Activated naive CD4-positive, alpha-beta T cell treated with anti-CD3 and anti-CD28 coated beads, Interleukin-2, amount 10 ng/mL, durations not matched to agents 7 days and 5 days (primary cell): ENCODE results near the gene BBLN.
"Not testable (repeated sequence)": the region's sequence is repeated elsewhere in the genome, so short reads cannot be mapped to it uniquely, and the experiment has no call there.

Experiments used
- CTCF ChIA-PET: fragments of 350-600 bp; sonication (Branson Sonifier 250); formaldehyde crosslinking; loops from one replicate; lab custom pipeline; 2021; ENCODE audit warnings: antibody characterized with exemption; lab: Charles Lee
- DNase-seq: peaks from one replicate; pipeline ENCODE4 v3.0.0-alpha.2; 2020
- H3K27ac Mint-ChIP-seq: one replicate; pipeline ENCODE4 v1.8.0; 2021; ENCODE audit warnings: mild to moderate bottlenecking, moderate library complexity, mixed read lengths
- H3K27me3 Mint-ChIP-seq: one replicate; pipeline ENCODE4 v1.8.0; 2021; ENCODE audit warnings: mild to moderate bottlenecking, mixed read lengths
- H3K36me3 Mint-ChIP-seq: one replicate; pipeline ENCODE4 v1.8.0; 2021; ENCODE audit warnings: mixed read lengths
- H3K4me1 Mint-ChIP-seq: one replicate; pipeline ENCODE4 v1.8.0; 2021; ENCODE audit warnings: mixed read lengths
- H3K4me3 Mint-ChIP-seq: one replicate; pipeline ENCODE4 v1.8.0; 2021; ENCODE audit warnings: mild to moderate bottlenecking, moderate library complexity, mixed read lengths
- H3K9me3 Mint-ChIP-seq: one replicate; pipeline ENCODE4 v1.8.0; 2021; ENCODE audit warnings: mixed read lengths

The BBLN gene

DNA sequence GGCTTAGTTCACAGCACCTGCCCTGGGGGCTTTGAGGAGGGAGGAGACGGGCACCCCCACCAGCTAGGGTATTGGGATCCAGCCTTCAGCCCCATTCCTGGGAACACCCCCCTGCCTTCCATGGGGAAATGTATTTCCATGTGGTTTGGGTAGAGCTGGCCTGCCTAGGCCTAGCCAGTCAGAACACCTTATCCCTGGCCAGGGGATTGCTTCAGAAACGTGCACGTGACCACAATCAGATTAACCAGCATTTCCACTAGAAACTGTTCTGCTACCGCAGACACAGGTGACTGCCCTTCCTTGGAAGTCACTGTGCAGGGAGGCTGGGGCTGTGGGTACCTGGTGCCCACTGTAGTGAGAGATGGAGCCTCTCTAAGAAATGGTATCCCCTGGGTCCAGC, 14.0 kb downstream of the BBLN start:
- Mint-ChIP-seq H3K27me3 (no peaks in the 10 kb centered on the region), H3K4me3 (no peak overlapping the region), H3K36me3 (peaks cover 29% of the 10 kb centered on the region), H3K4me1 (no peaks in the 10 kb centered on the region), H3K9me3 (peaks cover 4% of the 10 kb centered on the region), H3K27ac (no peak overlapping the region)
- CTCF ChIA-PET, result interaction anchor here (0.6 to 1.5 kb wide), 2 partner anchors 56 to 243 kb away, joined by 4 to 5 read pairs; partner anchors contain the start of gene PIP5KL1
- DNase-seq, result no peak

DNA sequence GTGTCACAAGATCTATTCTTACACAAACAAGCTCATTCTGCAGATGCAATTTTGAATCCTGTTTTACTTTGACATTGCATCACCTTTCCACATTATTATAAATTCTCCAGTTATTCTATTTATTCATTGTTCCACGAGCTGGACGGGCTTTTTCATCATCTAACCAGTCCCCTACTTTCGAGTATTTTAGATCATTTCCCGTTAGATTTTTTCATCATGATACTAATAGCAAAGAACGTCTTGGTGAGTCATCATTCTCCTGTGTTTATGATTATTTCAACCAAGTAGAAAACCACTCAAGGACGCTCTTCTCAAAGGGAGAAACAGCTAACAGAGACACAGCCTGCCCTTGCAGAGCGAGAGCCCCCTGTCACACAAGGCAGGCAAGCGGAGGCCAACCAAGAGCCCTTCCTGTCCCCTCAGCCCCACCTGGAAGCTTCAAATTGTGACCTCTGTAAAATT, 15.1 kb downstream of the BBLN start:
- no peak for DNase-seq
- no peak overlapping the region for H3K4me3 Mint-ChIP-seq
- H3K9me3 Mint-ChIP-seq, result peaks cover 9% of the 10 kb centered on the region
- no peak overlapping the region for H3K27ac Mint-ChIP-seq
- CTCF ChIA-PET, result interaction anchor here (1.0 to 1.5 kb wide), 3 partner anchors 9 to 187 kb away, joined by 3 to 4 read pairs (median 4); no protein-coding TSS in a partner anchor
- no peaks in the 10 kb centered on the region for H3K27me3 Mint-ChIP-seq
- H3K36me3 Mint-ChIP-seq, result peaks cover 33% of the 10 kb centered on the region
- H3K4me1 Mint-ChIP-seq, result no peaks in the 10 kb centered on the region

DNA sequence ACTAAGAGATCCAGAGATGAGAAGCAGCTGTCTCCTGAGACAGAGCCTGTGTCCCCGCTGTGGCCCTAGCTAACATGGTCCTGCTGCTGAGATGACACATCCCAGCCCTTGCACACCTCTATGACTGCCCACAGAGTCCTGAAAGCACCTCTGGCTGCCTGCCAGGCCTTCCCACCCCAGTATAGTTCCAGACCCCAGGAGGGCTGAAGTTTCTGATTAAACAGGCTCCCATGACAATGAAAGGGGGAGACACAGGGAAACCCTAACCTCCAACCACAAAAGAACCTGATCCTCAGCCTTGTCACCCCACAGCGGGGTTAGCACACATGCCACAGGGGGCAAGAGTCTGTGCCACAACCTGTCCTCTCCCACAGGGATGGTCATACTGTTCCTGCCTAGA, 15.7 kb downstream of the BBLN start:
- Mint-ChIP-seq H3K4me3 (no peak overlapping the region), H3K27ac (no peak overlapping the region), H3K27me3 (no peaks in the 10 kb centered on the region), H3K9me3 (peaks cover 11% of the 10 kb centered on the region), H3K4me1 (no peaks in the 10 kb centered on the region), H3K36me3 (peaks cover 38% of the 10 kb centered on the region)
- DNase-seq, result no peak
- CTCF ChIA-PET, result interaction anchor here (1.0 to 1.5 kb wide), 3 partner anchors 8 to 186 kb away, joined by 3 to 4 read pairs (median 4); no protein-coding TSS in a partner anchor

DNA sequence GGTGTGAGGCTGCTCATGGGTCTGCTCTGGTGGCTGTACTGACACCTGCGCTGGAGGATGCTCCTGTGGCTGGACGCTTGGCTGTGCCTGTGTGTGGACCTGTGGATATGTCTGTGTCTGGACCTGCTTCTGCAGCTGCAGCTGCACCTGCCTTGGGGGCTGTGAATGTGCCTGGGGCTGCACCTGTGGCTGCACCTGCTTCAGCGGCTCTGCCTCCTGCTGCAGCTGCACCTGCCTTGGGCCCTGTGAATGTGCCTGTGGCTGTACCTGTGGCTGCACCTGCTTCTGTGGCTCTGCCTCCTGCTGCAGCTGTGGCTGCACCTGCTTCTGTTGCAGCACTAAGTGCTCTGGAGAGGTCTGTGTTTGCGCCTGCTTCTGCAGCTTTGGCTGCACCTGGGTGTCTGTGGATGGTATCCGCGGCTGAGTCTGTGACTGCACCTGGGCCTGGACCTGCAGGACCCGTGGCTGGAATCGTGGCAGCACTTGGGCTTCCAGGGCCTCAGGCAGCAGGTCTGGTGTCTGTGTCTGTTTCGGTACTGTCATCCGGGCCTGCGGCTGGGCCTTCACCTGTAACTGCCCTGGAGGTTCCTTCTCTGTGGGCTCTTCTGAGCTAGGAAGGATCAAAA, 18.9 kb downstream of the BBLN start:
- no peaks in the 10 kb centered on the region for H3K27me3 Mint-ChIP-seq
- H3K27ac Mint-ChIP-seq, result peak overlapping the region; percentile 28
- H3K9me3 Mint-ChIP-seq, result peaks cover 11% of the 10 kb centered on the region
- no peak overlapping the region for H3K4me3 Mint-ChIP-seq
- peaks cover 48% of the 10 kb centered on the region for H3K36me3 Mint-ChIP-seq
- no peaks in the 10 kb centered on the region for H3K4me1 Mint-ChIP-seq
- no peak for DNase-seq
- CTCF ChIA-PET, result interaction anchor here (0.7 kb wide), 1 partner anchor 116 kb away, joined by 4 read pairs; no protein-coding TSS in a partner anchor

DNA sequence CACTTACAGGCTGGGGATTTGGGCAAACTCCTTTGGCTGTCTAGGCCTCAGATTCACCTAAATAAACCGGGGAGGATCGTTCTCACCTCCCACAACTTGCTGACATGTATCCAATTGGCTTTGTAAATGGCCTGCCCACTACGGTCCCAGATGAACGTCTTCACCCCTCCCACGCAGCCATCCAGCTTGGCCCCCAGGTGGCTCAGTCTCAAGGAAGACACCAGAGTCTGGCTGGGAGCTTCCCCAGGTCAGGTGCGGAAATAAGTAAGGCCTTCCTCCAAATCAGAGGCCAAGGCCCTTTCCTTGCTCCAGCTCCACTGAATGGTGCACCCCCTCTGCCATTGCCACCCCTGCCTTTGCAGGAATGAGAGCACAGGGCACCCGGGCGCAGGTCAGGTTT, 19.9 kb downstream of the BBLN start:
- no peak for DNase-seq
- Mint-ChIP-seq H3K4me3 (no peak overlapping the region), H3K4me1 (no peaks in the 10 kb centered on the region), H3K27ac (no peak overlapping the region), H3K27me3 (no peaks in the 10 kb centered on the region), H3K36me3 (peaks cover 48% of the 10 kb centered on the region), H3K9me3 (peaks cover 11% of the 10 kb centered on the region)
- CTCF ChIA-PET, result no interaction called here

DNA sequence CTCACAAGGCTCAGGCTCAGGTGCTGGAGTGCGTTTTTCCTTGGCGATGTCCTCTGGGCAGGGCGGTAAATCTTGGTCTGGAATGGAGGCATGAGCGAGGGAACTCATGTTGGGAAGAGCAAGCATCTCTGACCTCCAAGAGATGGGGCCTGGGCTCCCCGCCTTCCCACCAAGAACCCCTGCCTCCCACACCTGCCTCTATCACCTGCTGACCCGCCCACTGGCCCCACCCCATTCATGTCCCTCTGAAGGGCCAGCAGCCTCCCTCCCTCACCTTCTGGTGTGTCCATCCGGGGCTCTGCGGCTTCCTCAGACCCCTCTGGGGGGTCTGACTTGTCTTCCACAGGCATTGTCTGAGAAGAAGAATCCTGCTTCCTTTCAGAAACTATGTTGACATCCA, 20.4 kb downstream of the BBLN start:
- no peak for DNase-seq
- no peak overlapping the region for H3K27ac Mint-ChIP-seq
- CTCF ChIA-PET, result no interaction called here
- no peaks in the 10 kb centered on the region for H3K4me1 Mint-ChIP-seq
- peaks cover 45% of the 10 kb centered on the region for H3K36me3 Mint-ChIP-seq
- H3K9me3 Mint-ChIP-seq, result peaks cover 11% of the 10 kb centered on the region
- H3K4me3 Mint-ChIP-seq, result no peak overlapping the region
- H3K27me3 Mint-ChIP-seq, result no peaks in the 10 kb centered on the region

DNA sequence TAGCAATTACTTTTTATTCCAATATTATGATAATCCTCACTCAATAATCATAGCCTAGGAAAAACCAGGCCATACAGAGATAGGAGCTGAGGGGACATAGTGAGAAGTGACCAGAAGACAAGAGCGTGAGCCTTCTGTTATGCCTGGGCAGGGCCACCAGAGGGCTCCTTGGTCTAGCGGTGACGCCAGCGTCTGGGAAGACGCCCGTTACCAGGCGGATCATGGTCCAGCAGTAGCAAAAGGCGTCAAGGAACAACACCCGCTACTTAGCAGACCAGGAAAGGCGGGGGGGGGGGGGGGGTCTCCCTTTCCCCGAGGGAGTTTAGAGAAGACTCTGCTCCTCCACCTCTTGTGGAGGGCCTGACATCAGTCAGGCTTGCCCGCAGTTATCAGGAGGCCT, 21.4 kb downstream of the BBLN start:
- H3K9me3 Mint-ChIP-seq, result peaks cover 11% of the 10 kb centered on the region
- H3K27ac Mint-ChIP-seq, H3K27me3 Mint-ChIP-seq, H3K4me1 Mint-ChIP-seq, DNase-seq, CTCF ChIA-PET, H3K4me3 Mint-ChIP-seq: not testable (repeated sequence)
- peaks cover 44% of the 10 kb centered on the region for H3K36me3 Mint-ChIP-seq

DNA sequence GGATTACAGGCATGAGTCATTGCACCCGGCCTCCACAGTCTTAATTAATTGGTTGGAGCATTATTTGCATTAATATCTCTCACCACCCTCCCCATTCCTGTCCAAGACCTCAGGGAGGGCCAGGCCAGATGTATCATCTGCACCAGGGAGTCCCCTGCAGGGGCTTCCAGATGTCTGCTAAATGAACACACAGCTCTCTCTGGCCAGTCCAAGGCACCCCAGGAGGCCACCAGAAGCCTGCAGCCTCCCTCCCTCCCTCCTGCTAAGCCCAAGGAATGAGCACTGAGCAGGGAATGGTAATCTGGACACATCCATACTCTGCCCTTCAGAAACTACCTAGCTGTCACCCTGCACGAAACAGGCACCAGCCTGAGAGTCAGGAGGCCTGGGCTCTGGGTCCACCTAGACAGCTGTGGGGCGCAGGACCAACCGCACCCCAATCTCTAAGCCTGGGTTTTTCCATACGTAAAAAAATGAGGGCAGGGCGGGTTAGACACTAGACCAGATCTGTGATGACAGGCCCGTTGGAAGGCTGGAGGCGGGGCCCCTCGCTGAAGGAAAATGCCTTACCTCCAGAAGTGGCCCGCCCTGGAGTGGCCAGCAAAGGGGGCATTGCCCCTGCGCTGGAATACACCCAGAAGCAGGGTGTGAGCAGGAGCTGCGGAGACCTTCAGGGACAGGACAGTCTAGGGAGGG, 23.0 kb downstream of the BBLN start:
- Mint-ChIP-seq H3K27ac (no peak overlapping the region), H3K4me1 (peaks cover 3% of the 10 kb centered on the region), H3K4me3 (no peak overlapping the region), H3K9me3 (peaks cover 11% of the 10 kb centered on the region), H3K27me3 (no peaks in the 10 kb centered on the region), H3K36me3 (peaks cover 49% of the 10 kb centered on the region)
- CTCF ChIA-PET, result interaction anchor here (1.1 to 1.2 kb wide), 2 partner anchors 8 to 9 kb away, joined by 3 to 4 read pairs; no protein-coding TSS in a partner anchor
- DNase-seq, result no peak

DNA sequence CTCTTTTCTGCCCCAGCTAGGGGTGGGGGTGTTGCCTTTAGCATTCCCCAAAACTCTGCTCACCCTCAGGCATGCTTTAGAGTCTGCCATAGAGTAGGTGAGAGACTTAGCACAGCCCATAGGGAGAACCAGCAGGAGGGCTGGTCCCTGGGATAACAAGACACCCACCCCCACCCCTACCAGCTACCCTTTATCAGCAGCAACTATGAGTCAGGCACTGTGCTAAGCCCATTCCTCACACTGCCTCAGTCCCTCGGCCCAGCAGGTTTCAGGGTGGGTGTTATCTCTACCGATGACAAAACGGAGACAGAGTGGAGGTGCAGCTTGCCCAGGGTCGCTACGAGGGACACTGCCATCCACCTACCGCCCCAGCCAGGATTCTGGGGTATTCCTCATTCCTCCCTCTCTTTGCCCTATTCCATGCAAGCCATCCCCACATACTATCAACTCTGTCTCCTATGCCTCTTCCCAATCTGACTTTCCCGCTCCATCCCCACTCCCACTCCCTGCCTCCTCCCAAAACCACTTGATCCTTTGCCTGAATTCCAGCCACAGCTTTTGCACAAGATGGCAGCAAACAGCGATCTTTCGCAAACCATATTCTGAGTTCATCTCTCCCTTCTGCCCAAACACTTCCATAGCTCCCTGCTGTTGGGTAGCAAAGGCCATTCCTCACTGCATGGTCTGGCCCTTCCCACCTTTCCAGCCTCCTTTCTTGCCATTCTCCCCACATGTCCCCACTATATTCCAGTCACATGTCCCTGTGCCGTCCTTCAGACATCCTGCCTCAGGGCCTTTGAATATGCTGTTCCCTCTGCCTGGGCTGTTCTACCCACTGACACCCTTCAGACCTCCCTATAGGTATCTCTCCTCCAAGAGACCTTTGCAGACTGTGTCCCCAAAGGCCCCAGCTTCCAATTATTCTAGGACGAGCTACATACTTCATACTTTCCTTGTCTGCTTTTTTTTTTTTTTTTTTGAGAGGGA, 26.2 kb downstream of the BBLN start:
- H3K4me1 Mint-ChIP-seq, result peaks cover 23% of the 10 kb centered on the region
- H3K27me3 Mint-ChIP-seq, result no peaks in the 10 kb centered on the region
- DNase-seq, result no peak
- H3K9me3 Mint-ChIP-seq, result no peaks in the 10 kb centered on the region
- peak overlapping the region; percentile 24 for H3K27ac Mint-ChIP-seq
- no peak overlapping the region for H3K4me3 Mint-ChIP-seq
- CTCF ChIA-PET, result interaction anchor here (0.7 kb wide), 2 partner anchors 155 to 364 kb away, joined by 3 to 4 read pairs; no protein-coding TSS in a partner anchor
- H3K36me3 Mint-ChIP-seq, result peaks cover 35% of the 10 kb centered on the region

DNA sequence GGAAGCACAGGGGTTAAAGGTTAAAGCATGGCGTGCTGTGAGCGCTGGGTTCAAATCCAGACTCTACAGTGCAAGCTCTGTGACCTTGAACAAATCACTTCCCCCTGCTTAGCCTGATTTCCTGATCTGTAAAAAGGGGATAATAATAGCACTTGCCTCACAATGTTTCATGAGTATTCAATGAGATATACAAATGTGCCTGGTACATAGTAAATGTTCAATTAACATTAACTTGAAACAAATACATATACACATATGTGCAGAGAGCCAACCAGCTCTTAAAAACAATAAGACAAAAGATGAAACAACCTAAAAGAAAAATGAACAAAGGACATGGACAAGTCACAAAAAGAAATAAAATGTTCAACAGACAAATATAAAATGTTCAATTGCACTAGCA, 27.3 kb downstream of the BBLN start:
- H3K9me3 Mint-ChIP-seq, result no peaks in the 10 kb centered on the region
- CTCF ChIA-PET, result interaction anchor here (1.3 kb wide), 1 partner anchor 63 kb away, joined by 5 read pairs; no protein-coding TSS in a partner anchor
- peaks cover 30% of the 10 kb centered on the region for H3K36me3 Mint-ChIP-seq
- no peak overlapping the region for H3K27ac Mint-ChIP-seq
- H3K4me1 Mint-ChIP-seq, result peaks cover 28% of the 10 kb centered on the region
- no peak for DNase-seq
- H3K27me3 Mint-ChIP-seq, result peaks cover 7% of the 10 kb centered on the region
- H3K4me3 Mint-ChIP-seq, result no peak overlapping the region

DNA sequence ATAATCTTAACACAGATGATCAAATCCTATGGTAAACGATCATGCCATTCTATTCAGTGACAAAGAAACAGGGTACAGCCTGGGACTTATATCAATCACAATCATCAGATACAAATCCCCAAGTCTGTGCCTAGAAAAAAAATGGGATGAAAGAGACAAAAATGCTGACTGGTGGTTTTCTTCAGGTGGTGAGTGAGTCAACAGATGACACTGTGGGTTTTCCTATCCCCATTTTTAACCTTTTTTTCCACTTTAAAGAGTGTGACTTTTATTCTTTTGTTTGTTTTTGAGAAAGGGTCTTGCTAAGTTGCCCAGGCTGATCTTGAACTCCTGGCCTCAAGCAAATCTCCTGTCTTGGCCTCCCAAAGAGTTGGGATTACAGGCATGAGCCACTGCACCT, 28.1 kb downstream of the BBLN start:
- H3K27ac Mint-ChIP-seq, result peak overlapping the region; percentile 55
- CTCF ChIA-PET, result interaction anchor here (1.3 kb wide), 1 partner anchor 64 kb away, joined by 5 read pairs; no protein-coding TSS in a partner anchor

DNA sequence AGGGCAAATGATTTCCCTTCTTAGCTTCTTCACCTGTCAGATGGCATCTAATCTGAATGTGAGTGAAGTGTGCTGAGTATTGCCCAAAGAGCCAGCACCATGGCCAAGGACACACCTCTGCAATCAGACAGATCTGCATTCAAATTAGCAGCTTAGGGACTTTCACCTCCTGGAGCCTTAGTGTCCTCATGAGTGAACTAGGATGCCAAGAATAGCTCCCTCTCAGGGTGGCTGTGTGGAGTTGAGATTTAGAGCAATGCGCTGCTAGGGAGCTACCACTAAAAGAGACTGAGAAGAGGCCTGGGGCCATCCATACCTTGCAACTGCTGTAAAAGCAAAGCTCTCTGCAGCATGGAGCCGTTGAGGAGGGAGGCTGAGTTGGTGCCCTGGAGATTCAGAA, 29.9 kb downstream of the BBLN start:
- CTCF ChIA-PET, result interaction anchor here (0.8 to 2.1 kb wide), 6 partner anchors 12 to 151 kb away, joined by 3 to 9 read pairs (median 5); partner anchors contain the start of genes BBLN and DNM1
- H3K36me3 Mint-ChIP-seq, result peaks cover 23% of the 10 kb centered on the region
- H3K4me1 Mint-ChIP-seq, result peaks cover 41% of the 10 kb centered on the region
- H3K4me3 Mint-ChIP-seq, result peak overlapping the region; percentile 93
- H3K9me3 Mint-ChIP-seq, result no peaks in the 10 kb centered on the region
- no peak for DNase-seq
- peaks cover 28% of the 10 kb centered on the region for H3K27me3 Mint-ChIP-seq
- no peak overlapping the region for H3K27ac Mint-ChIP-seq

More for the DNA sequence above, 28.1 kb downstream of the BBLN start:
- Mint-ChIP-seq H3K9me3 (no peaks in the 10 kb centered on the region), H3K27me3 (peaks cover 15% of the 10 kb centered on the region), H3K36me3 (peaks cover 30% of the 10 kb centered on the region), H3K4me1 (peaks cover 35% of the 10 kb centered on the region), H3K4me3 (no peak overlapping the region)
- DNase-seq, result no peak
